Gastroesophageal sphincter (tissue), 3 donors: ENCODE results near the gene RUNX2.

Source experiments
- POLR2A ChIP-seq, 2 donors: fragments of 450-650 bp; IDR thresholded peaks; one replicate each; pipeline ENCODE4 v1.6.1; 2017; ENCODE audit warnings: antibody characterized with exemption in 2 of 2, mild to moderate bottlenecking in 2 of 2, moderate library complexity in 1 of 2
- TF ChIP-seq, protein P1 (sequence below), 4 experiments: fragments of 200-600 bp in 2 of 4; fragments of 450-650 bp in 2 of 4; sonication (generic) in 1 of 4; IDR thresholded peaks; one replicate each; pipeline ENCODE4 v1.5.1; 2017 to 2019; ENCODE audit warnings: antibody characterized with exemption in 4 of 4, mild to moderate bottlenecking in 2 of 4, moderate library complexity in 2 of 4

DNA sequence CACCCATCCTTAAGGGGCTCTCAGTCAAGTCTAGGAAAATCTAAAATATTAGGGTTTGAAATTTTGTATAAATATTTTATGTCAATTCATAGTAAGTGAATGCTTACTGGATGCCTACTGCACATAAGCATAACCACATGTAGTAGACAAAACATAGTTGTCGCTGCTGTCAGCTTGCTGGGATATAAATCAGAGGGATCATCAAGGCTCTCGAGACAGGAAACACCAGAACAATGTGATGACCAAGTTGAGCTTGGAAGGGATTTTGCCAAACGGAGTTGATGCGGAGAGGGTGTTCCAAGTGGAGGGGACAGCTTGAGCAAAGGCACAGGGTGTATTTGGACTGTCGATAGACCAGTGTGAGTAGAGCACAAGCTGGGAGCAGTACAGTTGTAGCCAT, 155.4 kb downstream of the RUNX2 start:
- TF ChIP-seq, protein P1, sequence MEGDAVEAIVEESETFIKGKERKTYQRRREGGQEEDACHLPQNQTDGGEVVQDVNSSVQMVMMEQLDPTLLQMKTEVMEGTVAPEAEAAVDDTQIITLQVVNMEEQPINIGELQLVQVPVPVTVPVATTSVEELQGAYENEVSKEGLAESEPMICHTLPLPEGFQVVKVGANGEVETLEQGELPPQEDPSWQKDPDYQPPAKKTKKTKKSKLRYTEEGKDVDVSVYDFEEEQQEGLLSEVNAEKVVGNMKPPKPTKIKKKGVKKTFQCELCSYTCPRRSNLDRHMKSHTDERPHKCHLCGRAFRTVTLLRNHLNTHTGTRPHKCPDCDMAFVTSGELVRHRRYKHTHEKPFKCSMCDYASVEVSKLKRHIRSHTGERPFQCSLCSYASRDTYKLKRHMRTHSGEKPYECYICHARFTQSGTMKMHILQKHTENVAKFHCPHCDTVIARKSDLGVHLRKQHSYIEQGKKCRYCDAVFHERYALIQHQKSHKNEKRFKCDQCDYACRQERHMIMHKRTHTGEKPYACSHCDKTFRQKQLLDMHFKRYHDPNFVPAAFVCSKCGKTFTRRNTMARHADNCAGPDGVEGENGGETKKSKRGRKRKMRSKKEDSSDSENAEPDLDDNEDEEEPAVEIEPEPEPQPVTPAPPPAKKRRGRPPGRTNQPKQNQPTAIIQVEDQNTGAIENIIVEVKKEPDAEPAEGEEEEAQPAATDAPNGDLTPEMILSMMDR (IDR thresholded peaks at IDR 0.05), result no peak
- TF ChIP-seq POLR2A (IDR thresholded peaks at IDR 0.05), result no peak
